HG03139 (cell line): ENCODE results near the gene BSND.

Experiments
- ATAC-seq: cut with Tn5 transposase; IDR thresholded peaks from one replicate; pipeline ENCODE4 v1.9.1; 2021; ENCODE audit not compliant: unreplicated experiment

Gene BSND

GRCh38 chr1:54990916-54991315 is 7.8 kb upstream of the BSND start:
- ATAC-seq, result no peak

GRCh38 chr1:54991939-54992338 is 6.8 kb upstream of the BSND start:
- ATAC-seq, result no peak

- no peak for ATAC-seq
Observed at GRCh38 chr1:54993140-54993539, 5.6 kb upstream of the BSND start.

- no peak for ATAC-seq
Observed at GRCh38 chr1:54994355-54994990, 4.3 kb upstream of the BSND start.

GRCh38 chr1:54995013-54995760 is 3.5 kb upstream of the BSND start:
- ATAC-seq, result no peak

GRCh38 chr1:54995835-54996234 is 2.9 kb upstream of the BSND start:
- no peak for ATAC-seq

GRCh38 chr1:54996359-54996868 is 2.3 kb upstream of the BSND start:
- ATAC-seq, result peak; percentile 77

GRCh38 chr1:54996869-54997710 is 1.6 kb upstream of the BSND start:
- no peak for ATAC-seq

GRCh38 chr1:54997711-54997986 is 1.1 kb upstream of the BSND start:
- ATAC-seq, result no peak

GRCh38 chr1:54998100-54998499 is 633 bp upstream of the BSND start:
- ATAC-seq, result no peak

- no peak for ATAC-seq
Observed at GRCh38 chr1:55000110-55001085, 1.7 kb downstream of the BSND start.

- ATAC-seq, result no peak
Observed at GRCh38 chr1:55001311-55001710, 2.6 kb downstream of the BSND start.

GRCh38 chr1:55002686-55003085 is 4.0 kb downstream of the BSND start:
- ATAC-seq, result no peak

GRCh38 chr1:55005351-55006140 is 6.8 kb downstream of the BSND start:
- no peak for ATAC-seq

GRCh38 chr1:55006931-55007330 is 8.2 kb downstream of the BSND start:
- ATAC-seq, result no peak

- ATAC-seq, result no peak
Observed at GRCh38 chr1:55007625-55008024, 8.9 kb downstream of the BSND start.

GRCh38 chr1:55010194-55010886 is 11.6 kb downstream of the BSND start:
- no peak for ATAC-seq

- ATAC-seq, result no peak
Observed at GRCh38 chr1:55010887-55011217, 12.1 kb downstream of the BSND start.

- ATAC-seq, result no peak
Observed at GRCh38 chr1:55012661-55013060, 13.9 kb downstream of the BSND start.
